T-helper 1 cell treated with Interleukin-12 subunit alpha and Interleukin-12 subunit beta and Interleukin-4 antibody, amounts not matched to agents 30 ng/mL and 1 ng/mL, for 36 hours (primary cell): Measurements from ENCODE around the gene MYO16. TPM values are rescaled to one million over a fixed set of nuclear protein-coding genes. Genes with fewer than 3 reads are reported as not detected.

Experiments used
- intact Hi-C: fragments of 100-400 bp; cut with micrococcal nuclease; formaldehyde crosslinking; loops from one replicate; pipeline ENCODE4 v1.15.1; 2024
- total RNA-seq: library from RNA; stranded (reverse); gene quantifications from 2 replicates; pipeline ENCODE4 v1.2.3, GENCODE V29; 2022

MYO16 gene
- total RNA-seq, 1 donor from 2014 or later = not detected

DNA sequence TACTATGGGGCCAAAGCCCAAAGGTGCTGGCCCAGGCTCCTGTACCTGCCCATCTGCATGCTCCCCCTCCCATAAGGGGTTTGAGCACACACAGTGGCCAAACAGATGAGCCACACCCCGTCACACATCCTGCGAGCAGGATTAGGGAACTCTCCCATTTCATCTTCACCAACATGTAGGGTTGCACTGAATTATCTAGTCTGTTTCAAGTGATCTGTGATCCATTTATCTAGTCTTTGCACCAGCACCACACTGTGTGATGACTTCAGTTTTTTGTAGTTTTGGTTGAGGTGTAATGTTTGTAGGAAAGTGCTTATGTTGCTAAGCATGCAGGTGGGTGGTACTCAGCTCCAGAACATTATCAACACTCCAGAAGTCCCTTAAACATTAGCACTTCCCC, 249.3 kb downstream of the MYO16 start:
- intact Hi-C loops = no loop called here

DNA sequence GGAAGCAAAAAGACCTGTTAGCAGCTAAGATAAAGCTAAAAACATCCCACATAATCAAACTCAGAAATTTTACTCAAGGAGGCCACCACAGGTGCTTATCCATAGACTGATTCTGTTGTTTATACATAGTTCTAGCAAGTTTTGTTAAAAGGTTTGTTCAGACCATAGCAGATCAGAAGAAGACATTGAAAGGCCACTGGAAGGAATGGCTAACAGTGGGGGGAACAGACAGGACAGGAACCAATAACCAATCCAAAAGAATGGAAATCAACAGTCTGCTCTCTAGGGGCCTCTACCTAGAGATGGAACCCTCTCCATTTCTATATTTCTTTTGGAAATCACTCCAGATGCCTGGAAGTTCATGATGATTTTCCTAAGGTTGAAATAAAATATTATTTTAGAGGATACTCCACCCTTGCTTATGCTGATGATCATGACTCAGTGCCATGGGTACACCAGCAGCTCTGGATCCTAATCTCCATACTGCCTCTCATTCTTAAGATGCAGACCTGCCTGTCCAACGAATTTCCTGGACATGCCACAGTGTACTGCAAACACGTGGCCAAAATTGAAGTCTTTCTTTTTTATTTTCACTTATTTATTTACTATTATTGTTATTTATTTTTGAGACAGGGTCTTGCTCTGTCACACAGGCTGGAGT, 260.0 kb downstream of the MYO16 start:
- intact Hi-C loops = no loop called here

- intact Hi-C loops = loop anchor here (1.0 to 10.0 kb wide), 3 partner anchors 300 to 719 kb away; no protein-coding TSS in a partner anchor
Observed at GRCh38 chr13:108895220-108895704, 265.9 kb downstream of the MYO16 start.

- intact Hi-C loops = loop anchor here (1.0 to 10.0 kb wide), 6 partner anchors 17 to 1693 kb away; no protein-coding TSS in a partner anchor
Observed at GRCh38 chr13:108897955-108898354, 268.5 kb downstream of the MYO16 start.

DNA sequence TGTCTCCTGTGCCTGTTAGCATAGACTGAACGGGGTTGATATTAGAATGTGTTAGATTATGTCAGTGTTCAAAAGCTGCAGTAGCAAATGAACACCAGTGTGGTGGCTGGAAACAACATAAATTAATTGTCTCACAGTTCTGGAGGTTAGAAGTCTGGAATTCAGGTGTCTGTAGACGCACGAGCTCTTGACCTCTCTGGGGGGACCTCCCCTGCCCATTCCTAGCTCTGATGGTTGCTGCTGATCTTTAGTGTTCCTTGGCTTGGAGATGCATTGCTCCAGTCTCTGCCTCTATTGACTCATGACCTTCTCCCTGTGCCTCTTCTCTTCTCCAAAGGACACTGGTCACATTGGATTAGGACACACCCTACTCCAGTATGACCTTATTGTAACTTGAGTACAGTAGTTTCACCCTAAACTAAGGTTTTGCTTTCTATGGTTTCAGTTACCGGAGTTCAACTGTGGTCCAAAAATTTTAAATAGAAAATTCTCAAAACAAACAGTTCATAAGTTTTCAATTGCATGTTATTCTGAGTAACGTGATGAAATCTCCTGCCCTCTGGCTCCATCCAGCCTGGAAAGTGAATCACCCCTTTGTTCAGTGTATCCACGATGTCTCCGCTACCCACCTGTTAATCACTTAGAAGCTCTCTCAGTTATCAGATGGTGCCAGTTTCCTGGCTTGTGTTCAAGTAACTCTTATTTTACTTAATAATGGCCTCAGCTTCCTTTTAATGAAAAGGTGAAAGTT, 273.2 kb downstream of the MYO16 start:
- intact Hi-C loops = no loop called here

GRCh38 chr13:108903613-108904012, 274.2 kb downstream of the MYO16 start:
- intact Hi-C loops = no loop called here

DNA sequence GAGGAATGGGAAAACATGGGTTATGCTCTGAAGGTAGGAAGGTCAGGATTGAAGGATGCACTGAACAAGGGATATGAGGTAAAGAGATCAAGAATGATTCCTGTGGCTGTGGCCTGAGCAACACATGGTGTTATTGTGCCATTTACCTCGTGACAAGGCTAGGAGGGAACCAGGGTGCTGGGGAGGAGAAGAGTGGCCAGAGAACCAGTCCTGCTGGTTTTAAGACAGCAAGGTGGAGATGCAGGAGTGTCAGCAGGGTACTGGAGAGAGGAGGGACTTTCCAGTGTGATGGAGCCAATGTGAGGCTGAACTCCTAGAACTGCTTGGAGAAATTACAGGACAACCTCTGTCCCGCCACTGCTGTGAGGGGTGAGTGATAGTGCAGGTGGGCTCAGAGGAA, 282.4 kb downstream of the MYO16 start:
- intact Hi-C loops = loop anchor here (10.0 kb wide), 1 partner anchor 2003 kb away; the partner anchor contains the start of gene ANKRD10

- intact Hi-C loops = loop anchor here (2.0 to 10.0 kb wide), 2 partner anchors 865 to 2001 kb away; partner anchors contain the start of gene ANKRD10
Observed at GRCh38 chr13:108913731-108914130, 284.3 kb downstream of the MYO16 start.

DNA sequence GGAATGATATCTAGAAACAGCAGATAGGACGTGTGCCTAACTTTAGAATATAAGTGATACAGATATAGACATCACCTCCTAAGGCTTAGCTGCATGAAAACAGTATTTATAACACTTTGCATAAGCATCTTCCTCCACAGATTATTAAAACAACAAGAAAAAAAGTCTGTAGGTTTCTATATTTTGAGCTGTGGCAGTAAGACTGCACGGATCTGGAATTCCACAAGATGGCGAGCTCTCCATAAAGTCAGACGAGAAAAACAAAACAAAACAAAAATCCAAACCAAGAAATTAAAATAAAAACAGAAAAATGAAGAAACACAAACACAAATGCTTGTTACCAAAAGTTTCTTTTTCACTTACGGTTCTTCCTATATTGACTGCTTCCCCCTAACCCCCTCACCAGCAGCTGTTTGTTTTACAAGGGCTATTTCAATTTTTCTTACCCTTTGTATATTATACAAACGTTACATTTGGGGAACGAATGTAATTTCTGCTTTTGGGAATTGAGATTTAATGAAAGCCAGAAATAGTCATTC, 285.8 kb downstream of the MYO16 start:
- intact Hi-C loops = loop anchor here (1.0 to 10.0 kb wide), 9 partner anchors 18 to 2000 kb away; partner anchors contain the start of genes ABHD13, ANKRD10 and CARS2

- intact Hi-C loops = loop anchor here (1.0 to 10.0 kb wide), 11 partner anchors 19 to 1999 kb away; partner anchors contain the start of genes ABHD13, ANKRD10, CARS2 and IRS2
Observed at GRCh38 chr13:108915634-108916512, 286.5 kb downstream of the MYO16 start.

DNA sequence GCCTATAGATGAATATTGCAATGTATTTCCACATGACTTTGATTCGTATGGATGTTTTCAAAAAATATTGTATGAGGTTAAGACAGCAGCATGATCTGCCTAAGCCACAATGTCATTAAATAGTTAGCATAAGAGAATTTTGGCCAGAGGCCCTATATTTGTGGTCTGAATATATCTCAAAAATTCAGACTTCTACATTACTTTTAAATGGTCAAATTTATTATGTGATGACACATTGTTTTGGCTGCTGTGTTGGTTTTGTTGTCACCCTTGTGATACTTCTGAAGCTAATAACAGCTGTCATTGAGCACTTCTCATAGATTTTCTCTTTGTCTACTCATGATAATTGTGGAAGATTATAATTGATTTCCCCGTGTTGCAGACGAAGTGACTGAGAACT, 288.2 kb downstream of the MYO16 start:
- intact Hi-C loops = loop anchor here (2.0 to 10.0 kb wide), 5 partner anchors 300 to 1997 kb away; partner anchors contain the start of genes ANKRD10, CARS2 and IRS2

DNA sequence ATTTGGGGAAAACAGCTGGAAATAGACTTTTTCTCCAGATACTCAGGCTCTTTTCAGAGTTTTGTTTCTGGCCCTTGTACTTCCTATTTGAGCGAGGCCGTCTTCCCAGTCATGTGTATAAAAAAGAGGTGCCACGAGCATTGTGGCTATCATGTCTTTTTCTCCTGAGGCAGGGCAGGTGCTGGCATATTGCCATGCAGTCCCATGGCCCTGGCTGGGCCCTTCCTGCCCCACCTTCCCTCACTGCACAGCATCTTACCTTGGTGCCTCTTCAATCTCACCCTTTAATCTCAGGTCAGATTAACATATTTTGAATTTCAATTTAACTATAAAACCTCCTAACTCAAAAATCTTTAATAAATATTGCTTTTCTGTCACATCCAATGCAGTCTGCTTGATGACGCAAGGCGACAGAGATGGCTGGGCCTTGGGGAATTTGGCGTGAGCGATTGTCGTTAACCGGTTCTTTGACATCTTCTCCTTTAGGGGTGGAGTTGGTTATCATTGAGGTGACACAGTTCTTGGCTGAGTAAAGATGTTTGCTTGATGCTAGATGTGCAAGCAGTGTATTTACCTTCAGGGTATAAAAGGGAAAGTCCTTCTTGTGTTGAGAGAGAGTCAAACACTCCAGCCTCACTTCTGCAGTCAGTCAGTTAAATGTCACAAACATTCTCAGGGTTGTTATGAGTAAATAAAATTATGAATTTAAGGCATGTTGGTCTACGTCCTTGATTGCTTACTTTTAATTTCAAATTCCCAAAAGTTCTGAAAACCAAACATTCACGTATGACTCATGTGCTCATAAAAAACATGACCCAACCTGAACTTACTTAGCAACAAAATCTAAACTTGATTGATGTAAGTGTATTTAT, 289.9 kb downstream of the MYO16 start:
- intact Hi-C loops = loop anchor here (5.0 to 10.0 kb wide), 4 partner anchors 298 to 1996 kb away; partner anchors contain the start of genes ANKRD10 and CARS2

DNA sequence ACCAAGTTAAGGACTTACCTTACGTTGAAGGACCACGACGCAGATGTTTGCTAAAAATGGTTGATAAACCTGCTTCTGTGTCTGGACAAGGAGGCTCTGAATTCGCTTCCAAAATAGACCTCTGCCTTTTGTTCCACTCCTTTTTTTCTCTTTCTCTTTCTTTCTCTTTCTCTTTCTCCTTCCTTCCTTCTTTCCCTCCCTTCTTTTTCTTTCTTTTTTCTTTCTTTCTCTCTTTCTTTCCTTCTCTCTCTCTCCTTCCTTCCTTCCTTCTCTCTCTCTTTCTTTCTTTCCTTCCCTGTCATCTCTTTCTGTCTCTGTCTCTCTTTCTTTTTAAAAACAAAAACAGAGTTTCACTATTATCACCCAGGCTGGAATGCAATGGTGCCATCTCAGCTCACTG, 290.7 kb downstream of the MYO16 start:
- intact Hi-C loops = no loop called here

DNA sequence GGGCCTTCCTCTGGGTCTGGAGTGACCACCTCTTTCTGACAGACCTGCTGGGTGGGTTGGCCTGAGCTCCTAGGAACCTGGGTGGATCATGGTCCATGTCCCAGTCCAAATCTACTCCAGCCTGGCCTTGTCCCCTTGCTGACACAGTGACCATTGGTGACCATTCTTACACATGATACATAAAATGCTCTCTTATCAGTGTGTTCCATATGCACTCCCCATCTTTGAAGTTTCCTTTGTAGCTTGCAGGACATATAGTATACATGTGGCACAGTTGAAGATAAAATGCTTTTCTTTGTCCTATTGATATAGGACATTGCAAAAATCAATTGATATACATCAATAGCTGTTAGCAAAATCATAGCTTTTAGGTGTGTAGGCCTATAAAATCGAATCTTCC, 291.8 kb downstream of the MYO16 start:
- intact Hi-C loops = no loop called here

GRCh38 chr13:108922108-108922507, 292.7 kb downstream of the MYO16 start:
- intact Hi-C loops = no loop called here

DNA sequence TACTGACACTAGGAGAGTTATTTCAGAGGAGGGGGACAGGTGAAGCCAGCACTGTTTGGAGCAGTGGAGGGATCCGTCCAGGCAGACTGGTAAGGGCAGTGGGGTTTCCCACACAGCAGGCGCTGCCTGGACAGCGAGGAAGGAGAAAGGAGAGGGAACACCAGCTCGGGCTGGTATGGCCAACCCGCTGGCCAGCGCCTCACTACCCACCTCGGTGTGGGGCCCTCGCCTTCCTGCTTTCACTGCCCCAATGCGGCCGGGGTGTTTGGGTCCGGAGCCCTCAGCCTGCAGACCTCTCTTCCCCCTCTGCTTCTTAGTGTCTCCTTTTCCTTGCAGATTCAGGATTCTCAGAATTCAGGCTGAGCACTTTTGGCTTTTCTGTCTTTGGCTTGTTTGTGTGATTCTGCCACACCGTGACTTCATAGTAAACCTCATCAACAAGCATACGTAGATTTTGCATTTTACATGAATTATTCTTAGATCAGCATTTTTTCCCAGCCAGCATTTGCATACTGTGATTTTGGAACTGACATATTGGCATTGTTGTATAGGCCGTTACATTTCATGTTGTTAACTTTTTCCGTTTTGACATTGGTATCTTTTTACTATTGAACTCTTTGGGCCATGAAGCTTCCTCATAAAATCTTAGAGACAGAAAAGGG, 294.1 kb downstream of the MYO16 start:
- intact Hi-C loops = no loop called here

GRCh38 chr13:108924134-108924533, 294.7 kb downstream of the MYO16 start:
- intact Hi-C loops = no loop called here

- intact Hi-C loops = no loop called here
Observed at GRCh38 chr13:108924541-108924940, 295.1 kb downstream of the MYO16 start.

GRCh38 chr13:108925070-108925469, 295.7 kb downstream of the MYO16 start:
- intact Hi-C loops = no loop called here
